ENCODE measurements around the gene TBC1D5. TPM values are rescaled to one million over a fixed set of nuclear protein-coding genes. Genes with fewer than 3 reads are reported as not detected.
"Not testable (repeated sequence)": the region's sequence is repeated elsewhere in the genome, so short reads cannot be mapped to it uniquely, and the experiment has no call there.

Gene TBC1D5
- total RNA-seq, 1 experiment from 2014 or later: 30.4 TPM

- H3K36me3 ChIP-seq (ENCODE audit: control insufficient read depth, insufficient read depth, low read length): no peaks in the 10 kb centered on the region
- POLR2A ChIA-PET: no interaction called here
- no TSS peak for BruUV-seq (replicated peaks)
- intact Hi-C loops (cut with micrococcal nuclease; ENCODE audit: unreplicated experiment) (no loop called here), in situ Hi-C loops (cut with HindIII; ENCODE audit: low pct_unique_long_range_greater_than_20kb, low sequenced_read_pairs) (no loop called here)
- H3K4me3 ChIP-seq (ENCODE audit: low read depth in 2 of 2, low read length in 2 of 2): no peak overlapping the region
- no peaks in the 10 kb centered on the region for H3K27me3 ChIP-seq (ENCODE audit: control insufficient read depth, insufficient read depth, low read length)
- ATAC-seq: no peak
- peaks cover 9% of the 10 kb centered on the region for H3K4me1 ChIP-seq (ENCODE audit: control insufficient read depth, insufficient read depth, low read length)
- CTCF ChIA-PET: no interaction called here
- no peak overlapping the region for H3K27ac ChIP-seq (ENCODE audit: low read length)
- no peaks in the 10 kb centered on the region for H3K9me3 ChIP-seq (ENCODE audit: control insufficient read depth, insufficient read depth, low read depth, low read length)
- no peak for TF ChIP-seq SIN3A (IDR thresholded peaks at IDR 0.05; ENCODE audit: borderline replicate concordance, insufficient read depth, low read depth, low read length)
- TF ChIP-seq CTCF (IDR thresholded peaks at IDR 0.05): no peak
- TF ChIP-seq POLR2AphosphoS5 (IDR thresholded peaks at IDR 0.05; ENCODE audit: low read depth, low read length): no peak
- TF ChIP-seq TCF7L2 (IDR thresholded peaks at IDR 0.05; ENCODE audit: low read depth, low read length): no peak
- TF ChIP-seq REST (IDR thresholded peaks at IDR 0.05; ENCODE audit: insufficient read depth in 1 of 2, low read depth in 2 of 2, low read length in 1 of 2): no peak
- no peak for DNase-seq (ENCODE audit: low read depth, low spot score)
Observed at GRCh38 chr3:17726313-17726712, 16.1 kb downstream of the TBC1D5 start.

- intact Hi-C loops (cut with micrococcal nuclease; ENCODE audit: unreplicated experiment); DNase-seq (ENCODE audit: low read depth, low spot score); CTCF ChIA-PET; POLR2A ChIA-PET; H3K36me3 ChIP-seq (ENCODE audit: control insufficient read depth, insufficient read depth, low read length); BruUV-seq (replicated peaks); H3K4me1 ChIP-seq (ENCODE audit: control insufficient read depth, insufficient read depth, low read length); H3K9me3 ChIP-seq (ENCODE audit: control insufficient read depth, insufficient read depth, low read depth, low read length); ATAC-seq; H3K27ac ChIP-seq (ENCODE audit: low read length); H3K4me3 ChIP-seq (ENCODE audit: low read depth in 2 of 2, low read length in 2 of 2); in situ Hi-C loops (cut with HindIII; ENCODE audit: low pct_unique_long_range_greater_than_20kb, low sequenced_read_pairs); H3K27me3 ChIP-seq (ENCODE audit: control insufficient read depth, insufficient read depth, low read length): not testable (repeated sequence)
Observed at GRCh38 chr3:17725844-17726243, 16.6 kb downstream of the TBC1D5 start.

GRCh38 chr3:17724948-17725347 lies 17.5 kb downstream of the TBC1D5 start:
- H3K9me3 ChIP-seq (ENCODE audit: control insufficient read depth, insufficient read depth, low read depth, low read length): no peaks in the 10 kb centered on the region
- ATAC-seq: no peak
- no peak overlapping the region for H3K4me3 ChIP-seq (ENCODE audit: low read depth in 2 of 2, low read length in 2 of 2)
- in situ Hi-C loops (cut with HindIII; ENCODE audit: low pct_unique_long_range_greater_than_20kb, low sequenced_read_pairs): no loop called here
- no peaks in the 10 kb centered on the region for H3K36me3 ChIP-seq (ENCODE audit: control insufficient read depth, insufficient read depth, low read length)
- BruUV-seq (replicated peaks): no TSS peak
- H3K27ac ChIP-seq (ENCODE audit: low read length): no peak overlapping the region
- CTCF ChIA-PET: no interaction called here
- no peaks in the 10 kb centered on the region for H3K27me3 ChIP-seq (ENCODE audit: control insufficient read depth, insufficient read depth, low read length)
- H3K4me1 ChIP-seq (ENCODE audit: control insufficient read depth, insufficient read depth, low read length): no peaks in the 10 kb centered on the region
- POLR2A ChIA-PET: no interaction called here
- DNase-seq (ENCODE audit: low read depth, low spot score): no peak
- TF ChIP-seq REST (IDR thresholded peaks at IDR 0.05; ENCODE audit: insufficient read depth in 1 of 2, low read depth in 2 of 2, low read length in 1 of 2): no peak
- TF ChIP-seq SIN3A (IDR thresholded peaks at IDR 0.05; ENCODE audit: borderline replicate concordance, insufficient read depth, low read depth, low read length): no peak
- TF ChIP-seq TCF7L2 (IDR thresholded peaks at IDR 0.05; ENCODE audit: low read depth, low read length): no peak
- TF ChIP-seq POLR2AphosphoS5 (IDR thresholded peaks at IDR 0.05; ENCODE audit: low read depth, low read length): no peak
- no peak for TF ChIP-seq CTCF (IDR thresholded peaks at IDR 0.05)
- intact Hi-C loops (cut with micrococcal nuclease; ENCODE audit: unreplicated experiment): no loop called here

Data from Panc1 (cell line).